Measurements from ENCODE around the gene EYA4.

Gene EYA4

DNA sequence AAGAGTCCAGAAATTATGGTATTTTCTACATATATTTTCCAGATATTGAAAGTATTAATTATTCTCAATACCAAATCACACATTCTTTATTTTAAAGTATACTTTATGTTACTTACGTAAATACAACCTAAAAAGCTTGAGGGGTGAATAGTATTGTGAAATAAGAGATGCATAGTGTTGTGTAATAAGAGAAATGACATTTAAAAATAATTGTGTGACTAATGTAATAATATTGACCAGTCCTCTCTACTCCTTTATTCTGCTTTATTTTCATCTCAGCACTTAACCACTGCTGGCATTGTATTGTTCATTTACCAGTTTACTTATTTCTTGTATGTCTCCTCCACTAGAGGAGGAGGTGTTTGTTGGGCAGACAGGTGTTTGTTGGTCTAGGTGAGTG, 135.6 kb downstream of the EYA4 start:
- Histone ChIP-seq H3K9me2 (replicated peaks; ENCODE audit: low read depth, low read length) (no peaks in the 10 kb centered on the region), H3K27me3 (ENCODE audit: insufficient read depth, low read length, poor library complexity, severe bottlenecking) (no peaks in the 10 kb centered on the region), H3K9me3 (ENCODE audit: insufficient read depth, low read depth, low read length) (no peaks in the 10 kb centered on the region), H3K79me2 (ENCODE audit: insufficient read depth, low read length) (no peaks in the 10 kb centered on the region), H2AFZ (ENCODE audit: low read length) (no peak overlapping the region), H3F3A (ENCODE audit: low read depth) (no peaks in the 10 kb centered on the region), H3K9ac (ENCODE audit: low read depth, low read length, poor library complexity, severe bottlenecking) (no peak overlapping the region), H3K4me2 (ENCODE audit: low read depth, low read length, poor library complexity, severe bottlenecking) (no peak overlapping the region), H3K36me3 (ENCODE audit: insufficient read depth, low read length) (no peaks in the 10 kb centered on the region), H3K4me1 (ENCODE audit: insufficient read depth, low read length, poor library complexity, severe bottlenecking) (no peaks in the 10 kb centered on the region), H3K4me3 (ENCODE audit: low read length, poor library complexity, severe bottlenecking) (no peak overlapping the region), H4K20me1 (ENCODE audit: insufficient read depth, low read length, poor library complexity, severe bottlenecking) (no peaks in the 10 kb centered on the region)
- TF ChIP-seq, protein P1, sequence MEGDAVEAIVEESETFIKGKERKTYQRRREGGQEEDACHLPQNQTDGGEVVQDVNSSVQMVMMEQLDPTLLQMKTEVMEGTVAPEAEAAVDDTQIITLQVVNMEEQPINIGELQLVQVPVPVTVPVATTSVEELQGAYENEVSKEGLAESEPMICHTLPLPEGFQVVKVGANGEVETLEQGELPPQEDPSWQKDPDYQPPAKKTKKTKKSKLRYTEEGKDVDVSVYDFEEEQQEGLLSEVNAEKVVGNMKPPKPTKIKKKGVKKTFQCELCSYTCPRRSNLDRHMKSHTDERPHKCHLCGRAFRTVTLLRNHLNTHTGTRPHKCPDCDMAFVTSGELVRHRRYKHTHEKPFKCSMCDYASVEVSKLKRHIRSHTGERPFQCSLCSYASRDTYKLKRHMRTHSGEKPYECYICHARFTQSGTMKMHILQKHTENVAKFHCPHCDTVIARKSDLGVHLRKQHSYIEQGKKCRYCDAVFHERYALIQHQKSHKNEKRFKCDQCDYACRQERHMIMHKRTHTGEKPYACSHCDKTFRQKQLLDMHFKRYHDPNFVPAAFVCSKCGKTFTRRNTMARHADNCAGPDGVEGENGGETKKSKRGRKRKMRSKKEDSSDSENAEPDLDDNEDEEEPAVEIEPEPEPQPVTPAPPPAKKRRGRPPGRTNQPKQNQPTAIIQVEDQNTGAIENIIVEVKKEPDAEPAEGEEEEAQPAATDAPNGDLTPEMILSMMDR (conservative IDR thresholded peaks at IDR 0.05; ENCODE audit: low read length) = no peak
- TF ChIP-seq EZH2phosphoT487 (IDR thresholded peaks at IDR 0.05; ENCODE audit: borderline replicate concordance) = no peak

DNA sequence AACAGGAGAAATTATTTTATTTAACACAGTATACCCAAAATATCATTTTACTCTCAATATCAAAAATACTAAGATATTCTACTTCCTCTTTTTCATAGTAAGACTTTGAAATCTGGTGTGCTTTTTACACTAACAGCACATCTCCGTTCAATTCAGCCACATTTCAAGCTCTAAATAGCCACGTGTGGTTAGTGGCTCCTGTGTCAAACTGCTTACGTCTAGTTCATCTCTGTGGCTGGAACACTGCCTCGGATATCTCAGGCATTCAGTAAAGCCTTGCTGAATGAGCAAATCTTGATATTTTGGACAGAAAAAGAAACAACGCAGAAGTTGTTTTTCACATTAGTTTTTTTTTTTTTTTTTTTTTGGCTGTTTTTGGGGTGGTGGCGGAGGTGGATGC, 136.1 kb downstream of the EYA4 start:
- TF ChIP-seq, protein P1 (conservative IDR thresholded peaks at IDR 0.05; ENCODE audit: low read length) = no peak
- TF ChIP-seq EZH2phosphoT487 (IDR thresholded peaks at IDR 0.05; ENCODE audit: borderline replicate concordance) = no peak
- Histone ChIP-seq H3F3A (ENCODE audit: low read depth) (no peaks in the 10 kb centered on the region), H2AFZ (ENCODE audit: low read length) (no peak overlapping the region), H3K27me3 (ENCODE audit: insufficient read depth, low read length, poor library complexity, severe bottlenecking) (no peaks in the 10 kb centered on the region), H3K9me2 (replicated peaks; ENCODE audit: low read depth, low read length) (no peaks in the 10 kb centered on the region), H4K20me1 (ENCODE audit: insufficient read depth, low read length, poor library complexity, severe bottlenecking) (no peaks in the 10 kb centered on the region), H3K79me2 (ENCODE audit: insufficient read depth, low read length) (no peaks in the 10 kb centered on the region), H3K4me2 (ENCODE audit: low read depth, low read length, poor library complexity, severe bottlenecking) (no peak overlapping the region), H3K36me3 (ENCODE audit: insufficient read depth, low read length) (no peaks in the 10 kb centered on the region), H3K4me3 (ENCODE audit: low read length, poor library complexity, severe bottlenecking) (no peak overlapping the region), H3K9me3 (ENCODE audit: insufficient read depth, low read depth, low read length) (no peaks in the 10 kb centered on the region), H3K4me1 (ENCODE audit: insufficient read depth, low read length, poor library complexity, severe bottlenecking) (no peaks in the 10 kb centered on the region), H3K9ac (ENCODE audit: low read depth, low read length, poor library complexity, severe bottlenecking) (no peak overlapping the region)

DNA sequence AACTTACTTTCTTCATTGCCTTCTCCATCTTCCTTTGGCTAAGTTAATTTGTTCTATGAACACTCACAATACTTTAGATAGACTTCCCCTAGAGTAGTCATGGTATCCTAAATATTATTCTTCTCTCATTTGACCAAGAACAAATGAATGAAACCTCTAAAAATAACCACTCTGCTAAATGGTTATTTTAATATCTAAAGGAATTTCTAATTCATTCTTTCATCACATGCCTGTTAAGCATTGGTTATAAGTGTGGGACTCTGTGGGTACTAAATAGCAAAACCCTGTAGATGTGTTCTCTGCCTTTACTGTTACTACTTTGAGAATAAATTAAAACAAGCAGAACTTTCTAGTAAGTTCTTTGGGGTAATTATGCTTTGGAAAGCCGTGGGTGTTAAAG, 138.9 kb downstream of the EYA4 start:
- Histone ChIP-seq H3F3A (ENCODE audit: low read depth) (no peaks in the 10 kb centered on the region), H3K4me2 (ENCODE audit: low read depth, low read length, poor library complexity, severe bottlenecking) (no peak overlapping the region), H3K4me1 (ENCODE audit: insufficient read depth, low read length, poor library complexity, severe bottlenecking) (no peaks in the 10 kb centered on the region), H3K27me3 (ENCODE audit: insufficient read depth, low read length, poor library complexity, severe bottlenecking) (no peaks in the 10 kb centered on the region), H2AFZ (ENCODE audit: low read length) (no peak overlapping the region), H3K36me3 (ENCODE audit: insufficient read depth, low read length) (no peaks in the 10 kb centered on the region), H3K79me2 (ENCODE audit: insufficient read depth, low read length) (no peaks in the 10 kb centered on the region), H3K4me3 (ENCODE audit: low read length, poor library complexity, severe bottlenecking) (no peak overlapping the region), H3K9me2 (replicated peaks; ENCODE audit: low read depth, low read length) (no peaks in the 10 kb centered on the region), H4K20me1 (ENCODE audit: insufficient read depth, low read length, poor library complexity, severe bottlenecking) (no peaks in the 10 kb centered on the region), H3K9me3 (ENCODE audit: insufficient read depth, low read depth, low read length) (no peaks in the 10 kb centered on the region), H3K9ac (ENCODE audit: low read depth, low read length, poor library complexity, severe bottlenecking) (no peak overlapping the region)
- TF ChIP-seq, protein P1 (conservative IDR thresholded peaks at IDR 0.05; ENCODE audit: low read length) = no peak
- no peak for TF ChIP-seq EZH2phosphoT487 (IDR thresholded peaks at IDR 0.05; ENCODE audit: borderline replicate concordance)
